Choroid plexus epithelial cell (primary cell): ENCODE results near the gene LYL1.
A peak's percentile ranks its signal among the peaks of the same experiment; 100 is the strongest.

Experiments used
- DNase-seq: peaks from one replicate; pipeline ENCODE4 v3.0.0-alpha.2; 2010; ENCODE audit warnings: low read depth
- H3K4me3 ChIP-seq: 2 replicates; pipeline ENCODE4 v1.5.1; 2011; ENCODE audit warnings: low read depth, mild to moderate bottlenecking, control low read depth, low read length, moderate library complexity
- CTCF ChIP-seq: conservative IDR thresholded peaks from 2 replicates; pipeline ENCODE4 v1.5.1; 2011; ENCODE audit warnings: low read depth, mild to moderate bottlenecking, control low read depth, inconsistent platforms, low read length, moderate library complexity

Gene LYL1

GRCh38 chr19:13146763-13147563 is 44.3 kb upstream of the LYL1 start:
- DNase-seq = peak; percentile 38
- H3K4me3 ChIP-seq = no peak overlapping the region
- no peak for TF ChIP-seq CTCF

- DNase-seq = no peak
- no peak overlapping the region for H3K4me3 ChIP-seq
- TF ChIP-seq CTCF = no peak
Measured at GRCh38 chr19:13139633-13140311, 37.1 kb upstream of the LYL1 start.

GRCh38 chr19:13138916-13139198 is 36.2 kb upstream of the LYL1 start:
- no peak overlapping the region for H3K4me3 ChIP-seq

GRCh38 chr19:13138171-13138915 is 35.7 kb upstream of the LYL1 start:
- DNase-seq = no peak
- H3K4me3 ChIP-seq = no peak overlapping the region
- no peak for TF ChIP-seq CTCF

More at GRCh38 chr19:13138916-13139198, 36.2 kb upstream of the LYL1 start:
- DNase-seq = no peak
- no peak for TF ChIP-seq CTCF

GRCh38 chr19:13137290-13137794 is 34.7 kb upstream of the LYL1 start:
- no peak for DNase-seq
- no peak overlapping the region for H3K4me3 ChIP-seq
- no peak for TF ChIP-seq CTCF

- no peak for DNase-seq
- no peak overlapping the region for H3K4me3 ChIP-seq
- no peak for TF ChIP-seq CTCF
Measured at GRCh38 chr19:13135068-13136062, 32.7 kb upstream of the LYL1 start.
